Diencephalon (tissue), 1 donor: ENCODE measurements around the gene ST6GALNAC1. TPM values are rescaled to one million over a fixed set of nuclear protein-coding genes. Genes with fewer than 3 reads are reported as not detected.

ENCODE experiments used
- small RNA-seq: library from RNA; depleted of rRNA; stranded (forward); fragments of <200 nt; gene quantifications from one replicate; pipeline ENCODE3, GENCODE V24; 2014
- total RNA-seq: library from RNA; depleted of rRNA; stranded (reverse); fragments of >200 nt; gene quantifications from one replicate; pipeline ENCODE4 v1.2.3, GENCODE V29; 2014

ST6GALNAC1 gene
- total RNA-seq = 0.69 TPM

DNA sequence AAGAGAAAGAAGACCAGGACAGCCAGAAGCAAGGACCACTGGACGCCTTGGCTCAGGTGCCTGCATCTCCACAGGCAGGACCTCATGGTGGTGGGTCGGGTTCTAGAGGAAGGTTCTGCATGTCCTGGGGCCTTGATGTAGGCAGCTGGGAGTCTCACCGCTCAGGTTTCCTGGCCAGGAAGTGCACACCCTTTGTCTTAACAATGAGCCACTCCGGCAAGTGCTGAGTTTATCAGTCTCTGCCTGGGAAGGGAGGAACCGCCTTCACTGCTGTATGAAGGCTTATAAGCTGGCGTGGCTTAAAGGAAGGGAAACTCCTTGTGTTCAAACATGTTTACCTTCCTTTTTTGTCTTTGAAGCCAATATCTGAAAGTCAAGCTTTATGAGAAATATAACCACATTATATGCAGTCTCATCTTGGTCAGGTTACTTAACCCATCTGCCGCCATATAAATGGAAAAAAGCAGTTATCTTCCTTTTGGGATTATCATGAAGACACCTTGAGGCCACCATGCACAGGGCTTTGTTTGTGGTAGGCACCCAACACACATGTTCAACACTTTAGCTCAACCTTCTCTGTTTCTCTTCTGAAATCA lies at the start of gene ST6GALNAC1:
Gene ST6GALNAC1 (minus strand): TSS at position 205 of the 596 bp plus-strand sequence. CDS start 119 bp downstream, at position 86.

GRCh38 chr17:76585649-76586593 lies 57.6 kb downstream of the ST6GALNAC1 start, which contains the start of gene ST6GALNAC2:
ST6GALNAC2 (minus strand) TSS chr17:76585860; CDS start chr17:76585808, 52 bp downstream.

Small RNA genes lying within 50 kb of the gene (small RNA-seq; reads per million reads assigned to genes)
- gene AC015802.2 (not detected), gene RNU6-227P (not detected)

Other genes with a start within 250 kb of the ST6GALNAC1 start
- 49.6 TPM for gene UBE2O, start 190.6 kb downstream of the ST6GALNAC1 start, total RNA-seq
- gene AANAT, start 176.2 kb downstream of the ST6GALNAC1 start, total RNA-seq = not detected
- 3.2 TPM for gene RHBDF2, start 142.3 kb downstream of the ST6GALNAC1 start, total RNA-seq
- 8.3 TPM for gene CYGB, start 106.0 kb downstream of the ST6GALNAC1 start, total RNA-seq
- gene PRCD, start 103.7 kb downstream of the ST6GALNAC1 start, total RNA-seq = 5.3 TPM
- 2.1 TPM for gene ST6GALNAC2, start 57.9 kb downstream of the ST6GALNAC1 start, total RNA-seq
- gene MXRA7, start 67.2 kb upstream of the ST6GALNAC1 start, total RNA-seq = 87.9 TPM
- 19.1 TPM for gene JMJD6, start 82.8 kb upstream of the ST6GALNAC1 start, total RNA-seq
- gene METTL23, start 83.1 kb upstream of the ST6GALNAC1 start, total RNA-seq = 14.8 TPM
- gene SRSF2, start 93.6 kb upstream of the ST6GALNAC1 start, total RNA-seq = 98.0 TPM
- gene MFSD11, start 94.4 kb upstream of the ST6GALNAC1 start, total RNA-seq = 84.2 TPM
- gene MGAT5B, start 224.6 kb upstream of the ST6GALNAC1 start, total RNA-seq = 29.8 TPM